ENCODE measurements around the gene CENPP.

The CENPP gene

GRCh38 chr9:92615790-92616189 is 290.0 kb downstream of the CENPP start:
- Histone ChIP-seq H3K4me3 (ENCODE audit: low read depth, low read length, poor library complexity, severe bottlenecking) (no peak overlapping the region), H3K36me3 (ENCODE audit: insufficient read depth, low read length) (peaks cover 98% of the 10 kb centered on the region), H3K9me3 (ENCODE audit: low read length) (no peaks in the 10 kb centered on the region), H2AFZ (ENCODE audit: low read length) (no peak overlapping the region), H3K4me1 (ENCODE audit: insufficient read depth, low read length, severe bottlenecking) (no peaks in the 10 kb centered on the region), H3K27ac (ENCODE audit: low read depth, low read length, poor library complexity, severe bottlenecking) (no peak overlapping the region), H3K27me3 (ENCODE audit: insufficient read depth, low read length) (no peaks in the 10 kb centered on the region), H3F3A (ENCODE audit: insufficient read depth, low read length) (no peaks in the 10 kb centered on the region), H3K9ac (ENCODE audit: low read length) (no peak overlapping the region), H3K79me2 (ENCODE audit: insufficient read depth, low read length) (no peaks in the 10 kb centered on the region), H3K9me2 (ENCODE audit: low read depth, low read length) (no peaks in the 10 kb centered on the region), H3K4me2 (ENCODE audit: low read length) (no peak overlapping the region), H4K20me1 (ENCODE audit: insufficient read depth, low read length) (no peaks in the 10 kb centered on the region)
- no peak for TF ChIP-seq CTCF (IDR thresholded peaks at IDR 0.05; ENCODE audit: low read length)
- TF ChIP-seq EZH2 (IDR thresholded peaks at IDR 0.05; ENCODE audit: borderline replicate concordance, low read length), result no peak

- Histone ChIP-seq H2AFZ (ENCODE audit: low read length) (no peak overlapping the region), H3F3A (ENCODE audit: insufficient read depth, low read length) (no peaks in the 10 kb centered on the region), H3K27me3 (ENCODE audit: insufficient read depth, low read length) (no peaks in the 10 kb centered on the region), H3K79me2 (ENCODE audit: insufficient read depth, low read length) (no peaks in the 10 kb centered on the region), H3K4me1 (ENCODE audit: insufficient read depth, low read length, severe bottlenecking) (no peaks in the 10 kb centered on the region), H3K9me3 (ENCODE audit: low read length) (no peaks in the 10 kb centered on the region), H3K9me2 (ENCODE audit: low read depth, low read length) (no peaks in the 10 kb centered on the region), H3K9ac (ENCODE audit: low read length) (no peak overlapping the region), H3K4me3 (ENCODE audit: low read depth, low read length, poor library complexity, severe bottlenecking) (no peak overlapping the region), H4K20me1 (ENCODE audit: insufficient read depth, low read length) (no peaks in the 10 kb centered on the region), H3K36me3 (ENCODE audit: insufficient read depth, low read length) (peaks cover 95% of the 10 kb centered on the region), H3K27ac (ENCODE audit: low read depth, low read length, poor library complexity, severe bottlenecking) (no peak overlapping the region), H3K4me2 (ENCODE audit: low read length) (no peak overlapping the region)
- no peak for TF ChIP-seq EZH2 (IDR thresholded peaks at IDR 0.05; ENCODE audit: borderline replicate concordance, low read length)
- no peak for TF ChIP-seq CTCF (IDR thresholded peaks at IDR 0.05; ENCODE audit: low read length)
These were observed 290.5 kb downstream of the CENPP start for GRCh38 chr9:92616199-92616641.

GRCh38 chr9:92616655-92617111 is 290.9 kb downstream of the CENPP start:
- H3K9me2 ChIP-seq (ENCODE audit: low read depth, low read length), result no peaks in the 10 kb centered on the region
- H2AFZ ChIP-seq (ENCODE audit: low read length), result no peak overlapping the region
- H3K79me2 ChIP-seq (ENCODE audit: insufficient read depth, low read length), result no peaks in the 10 kb centered on the region
- H4K20me1 ChIP-seq (ENCODE audit: insufficient read depth, low read length), result no peaks in the 10 kb centered on the region
- H3K4me3 ChIP-seq (ENCODE audit: low read depth, low read length, poor library complexity, severe bottlenecking), result no peak overlapping the region
- H3K9ac ChIP-seq (ENCODE audit: low read length), result no peak overlapping the region
- no peaks in the 10 kb centered on the region for H3K9me3 ChIP-seq (ENCODE audit: low read length)
- H3F3A ChIP-seq (ENCODE audit: insufficient read depth, low read length), result no peaks in the 10 kb centered on the region
- H3K27ac ChIP-seq (ENCODE audit: low read depth, low read length, poor library complexity, severe bottlenecking), result no peak overlapping the region
- TF ChIP-seq CTCF (IDR thresholded peaks at IDR 0.05; ENCODE audit: low read length) (no peak), EZH2 (IDR thresholded peaks at IDR 0.05; ENCODE audit: borderline replicate concordance, low read length) (no peak)
- H3K36me3 ChIP-seq (ENCODE audit: insufficient read depth, low read length), result peaks cover 95% of the 10 kb centered on the region
- no peaks in the 10 kb centered on the region for H3K27me3 ChIP-seq (ENCODE audit: insufficient read depth, low read length)
- no peaks in the 10 kb centered on the region for H3K4me1 ChIP-seq (ENCODE audit: insufficient read depth, low read length, severe bottlenecking)
- H3K4me2 ChIP-seq (ENCODE audit: low read length), result no peak overlapping the region

All from OCI-LY1 (cell line).